ENCODE data around the gene SLC9A7.

DNA sequence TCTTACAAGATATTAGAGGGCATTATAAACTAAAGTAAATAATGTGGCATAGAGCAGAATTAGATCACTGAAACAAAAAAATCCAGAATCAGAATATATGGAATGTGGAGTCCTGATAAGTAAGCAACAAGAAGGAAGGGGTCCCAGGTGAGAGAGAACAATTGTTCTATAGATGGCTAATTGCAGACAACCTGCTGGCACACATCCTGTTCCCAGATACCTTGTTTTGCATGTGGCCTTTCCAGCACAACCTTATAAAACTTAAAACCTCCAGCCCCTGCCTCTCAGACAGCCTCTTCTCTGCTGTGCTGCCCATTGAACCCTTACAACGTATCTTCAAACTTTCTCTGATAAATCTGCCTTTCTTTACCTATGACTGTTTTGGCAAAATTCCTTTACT lies 209.0 kb downstream of the SLC9A7 start:
- TF ChIP-seq, protein P1, sequence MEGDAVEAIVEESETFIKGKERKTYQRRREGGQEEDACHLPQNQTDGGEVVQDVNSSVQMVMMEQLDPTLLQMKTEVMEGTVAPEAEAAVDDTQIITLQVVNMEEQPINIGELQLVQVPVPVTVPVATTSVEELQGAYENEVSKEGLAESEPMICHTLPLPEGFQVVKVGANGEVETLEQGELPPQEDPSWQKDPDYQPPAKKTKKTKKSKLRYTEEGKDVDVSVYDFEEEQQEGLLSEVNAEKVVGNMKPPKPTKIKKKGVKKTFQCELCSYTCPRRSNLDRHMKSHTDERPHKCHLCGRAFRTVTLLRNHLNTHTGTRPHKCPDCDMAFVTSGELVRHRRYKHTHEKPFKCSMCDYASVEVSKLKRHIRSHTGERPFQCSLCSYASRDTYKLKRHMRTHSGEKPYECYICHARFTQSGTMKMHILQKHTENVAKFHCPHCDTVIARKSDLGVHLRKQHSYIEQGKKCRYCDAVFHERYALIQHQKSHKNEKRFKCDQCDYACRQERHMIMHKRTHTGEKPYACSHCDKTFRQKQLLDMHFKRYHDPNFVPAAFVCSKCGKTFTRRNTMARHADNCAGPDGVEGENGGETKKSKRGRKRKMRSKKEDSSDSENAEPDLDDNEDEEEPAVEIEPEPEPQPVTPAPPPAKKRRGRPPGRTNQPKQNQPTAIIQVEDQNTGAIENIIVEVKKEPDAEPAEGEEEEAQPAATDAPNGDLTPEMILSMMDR (IDR thresholded peaks at IDR 0.05; ENCODE audit: extremely low read depth in 1 of 2, insufficient read depth in 1 of 2, low read depth in 1 of 2, low read length in 2 of 2), result no peak
- TF ChIP-seq POLR2AphosphoS5 (IDR thresholded peaks at IDR 0.05; ENCODE audit: insufficient read depth, low read depth, low read length) (no peak), EZH2 (IDR thresholded peaks at IDR 0.05; ENCODE audit: borderline replicate concordance, low read depth, low read length, severe bottlenecking) (no peak), POLR2A (IDR thresholded peaks at IDR 0.05; ENCODE audit: low read depth, low read length) (no peak), FOS (IDR thresholded peaks at IDR 0.05; ENCODE audit: borderline replicate concordance, insufficient read depth, low read length) (no peak), JUN (IDR thresholded peaks at IDR 0.05; ENCODE audit: borderline replicate concordance, insufficient read depth, insufficient read length, low read depth) (no peak)
- TF ChIP-seq, protein P2, sequence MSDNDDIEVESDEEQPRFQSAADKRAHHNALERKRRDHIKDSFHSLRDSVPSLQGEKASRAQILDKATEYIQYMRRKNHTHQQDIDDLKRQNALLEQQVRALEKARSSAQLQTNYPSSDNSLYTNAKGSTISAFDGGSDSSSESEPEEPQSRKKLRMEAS (IDR thresholded peaks at IDR 0.05; ENCODE audit: insufficient read depth, insufficient read length), result no peak
